Measurements from ENCODE around the gene SHQ1. TPM values are rescaled to one million over a fixed set of nuclear protein-coding genes. Genes with fewer than 3 reads are reported as not detected.

SHQ1 gene
- 6.6 and 20.3 TPM in 2 replicates for polyA plus RNA-seq

DNA sequence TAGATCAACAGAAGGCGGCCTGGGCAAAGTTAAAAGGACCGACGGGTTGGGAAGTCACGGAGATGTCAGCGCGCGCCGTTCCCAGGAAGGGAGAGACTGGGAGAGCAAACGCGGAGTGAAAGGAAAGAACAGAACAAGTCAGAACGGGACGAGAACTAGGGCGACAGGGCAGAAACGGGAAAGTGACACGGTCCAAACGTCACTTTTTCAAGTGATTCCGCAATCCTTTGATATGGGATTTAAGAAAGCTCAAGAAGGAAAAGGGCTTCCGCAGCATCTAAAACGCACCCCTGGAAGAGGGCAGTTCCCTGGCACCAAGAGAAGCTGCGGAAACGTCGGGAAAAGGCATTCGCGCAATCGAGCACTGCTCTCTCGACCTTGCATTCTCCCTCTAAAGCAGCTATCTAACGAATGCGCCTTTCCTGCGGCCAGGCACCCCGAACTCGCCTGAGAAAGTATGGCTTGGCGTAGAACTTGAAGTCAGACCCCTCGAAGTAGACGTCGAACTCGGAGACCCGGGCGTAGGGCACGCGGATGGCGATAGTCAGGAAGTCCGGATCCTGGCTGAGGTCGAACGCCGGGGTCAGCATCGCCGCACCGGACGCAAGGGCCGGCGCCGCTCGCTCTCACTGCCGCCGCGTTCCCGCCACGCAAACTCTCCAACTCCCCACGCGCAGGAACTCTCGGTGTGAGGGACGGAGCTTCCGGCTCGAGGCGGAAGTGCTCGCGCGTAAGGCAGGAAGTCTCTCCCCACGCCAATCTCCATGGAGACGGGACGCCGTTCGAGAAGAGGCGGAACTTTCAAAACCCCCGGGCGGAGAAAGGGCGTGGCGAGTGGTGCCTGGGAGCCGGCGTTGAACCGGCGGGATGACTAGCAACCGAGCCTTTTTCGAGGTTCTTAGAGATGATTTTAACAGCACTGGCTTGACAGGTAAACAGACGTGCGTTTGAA lies at the start of gene SHQ1:
TSS of gene SHQ1 (minus strand) at position 695 of the 952 bp plus-strand sequence. CDS start at position 590, 105 bp downstream.

DNA sequence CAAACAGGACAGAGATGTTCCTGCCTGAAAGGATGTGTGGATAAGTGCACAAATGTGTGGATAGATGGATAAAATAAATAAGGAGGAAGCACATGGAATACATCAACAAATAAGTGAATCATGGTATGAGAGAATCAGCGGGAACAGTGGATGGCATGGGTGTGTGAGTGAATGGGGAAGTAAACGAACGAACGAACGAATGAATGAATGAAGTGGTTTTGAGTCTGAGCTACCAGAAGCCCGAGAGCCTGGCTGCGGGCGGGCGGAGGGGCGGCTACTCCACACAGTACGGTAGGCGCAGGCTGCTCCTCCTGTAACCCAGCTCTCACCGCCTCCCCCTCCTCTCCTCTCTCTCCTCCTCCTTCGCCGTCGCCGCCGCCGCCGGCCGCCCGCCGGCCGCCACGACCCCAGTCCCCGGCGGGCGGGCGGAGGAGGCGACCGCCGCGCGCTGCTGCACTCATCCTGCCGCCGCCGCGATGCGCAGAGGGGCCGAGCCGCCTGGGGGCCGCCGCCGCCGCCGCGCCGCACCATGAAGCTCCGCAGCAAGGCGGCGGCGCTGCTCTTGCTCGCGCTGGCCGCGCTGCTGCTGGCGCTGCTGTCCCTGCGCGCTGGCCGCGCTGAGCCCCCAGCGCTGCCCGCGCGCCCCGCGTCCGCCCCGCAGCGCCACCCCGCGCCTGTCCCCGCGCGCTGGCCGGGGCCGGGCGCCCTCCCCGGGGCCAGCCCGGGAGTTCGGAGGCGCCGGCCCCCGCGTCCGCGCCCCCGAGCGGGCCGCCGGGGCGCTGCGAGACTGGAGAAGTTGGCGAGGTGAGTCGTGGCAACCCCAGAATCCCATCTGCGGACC lies 39.7 kb upstream of the SHQ1 start, which contains the start of gene GXYLT2:
TSS of gene GXYLT2 (plus strand) at position 342 of the 841 bp plus-strand sequence. CDS start at position 530, 188 bp downstream.

Other genes with a start within 250 kb of the SHQ1 start
- gene GXYLT2, start 39.6 kb upstream of the SHQ1 start, polyA plus RNA-seq: 0.42 and 0.69 TPM in 2 replicates
- 22.2 and 28.8 TPM in 2 replicates for gene PPP4R2, start 148.4 kb upstream of the SHQ1 start, polyA plus RNA-seq
- 1.8 TPM in 1 of 2 replicates, not detected in the other for gene EBLN2, start 213.2 kb upstream of the SHQ1 start, polyA plus RNA-seq

All from Purkinje cell (primary cell).